Activated CD8-positive, alpha-beta memory T cell treated with anti-CD3 and anti-CD28 coated beads, Interleukin-2, amount 50 U/mL, for 1 hour (primary cell): ENCODE results near the gene FAM120B.

Experiments
- DNase-seq: peaks from one replicate; pipeline ENCODE4 v3.0.0-alpha.2; 2020; ENCODE audit errors: extremely low read depth

Gene FAM120B

DNA sequence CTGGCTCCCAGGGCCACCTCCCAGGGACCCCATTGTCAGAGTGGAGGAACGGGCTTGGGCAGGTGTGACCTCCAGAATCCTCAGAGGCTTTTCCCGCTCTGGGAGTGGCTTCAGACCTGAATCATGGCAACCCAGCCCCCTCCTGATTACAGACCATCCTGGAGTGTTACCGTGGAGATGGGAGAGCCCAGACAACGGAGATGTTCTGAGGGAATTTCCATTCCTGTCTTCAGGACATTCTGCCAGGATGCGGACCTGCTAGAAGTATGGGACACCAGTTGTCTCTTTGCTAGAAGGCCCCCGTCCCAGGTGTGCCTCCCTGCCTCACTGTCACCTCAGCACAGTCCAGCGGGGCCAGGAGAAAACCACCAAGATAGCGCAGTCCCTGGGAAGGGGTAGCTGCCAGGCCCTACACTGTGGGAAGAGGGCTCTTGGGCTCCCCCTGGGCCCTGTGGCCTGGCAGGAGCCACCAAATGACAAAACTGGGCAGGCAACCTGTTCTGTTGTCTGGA is 136.6 kb downstream of the FAM120B start:
- DNase-seq, result no peak

DNA sequence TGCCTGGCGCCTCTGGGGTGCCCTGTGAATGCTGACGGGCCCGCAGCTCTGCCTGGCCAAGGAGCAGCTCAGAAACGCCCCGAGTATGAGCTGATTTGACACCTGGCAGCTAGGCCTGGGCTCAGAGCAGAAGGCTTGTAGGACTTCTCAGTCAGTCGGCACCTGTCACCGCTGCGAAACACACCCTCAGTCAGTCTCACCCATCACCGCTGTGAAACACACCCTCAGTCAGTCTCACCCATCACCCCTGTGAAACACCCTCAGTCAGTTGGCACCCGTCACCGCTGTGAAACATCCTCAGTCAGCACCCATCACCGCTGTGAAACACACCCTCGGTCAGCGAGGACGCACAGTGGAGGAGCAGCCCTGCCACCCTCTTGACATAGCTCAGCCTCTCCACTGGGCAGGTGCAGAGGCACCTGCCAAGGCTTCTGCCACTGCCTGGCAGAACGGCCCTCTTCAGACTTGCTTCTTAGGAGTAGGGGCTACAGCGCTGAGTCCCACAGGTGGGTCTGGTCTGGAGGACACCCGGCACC is 137.6 kb downstream of the FAM120B start:
- DNase-seq, result no peak

DNA sequence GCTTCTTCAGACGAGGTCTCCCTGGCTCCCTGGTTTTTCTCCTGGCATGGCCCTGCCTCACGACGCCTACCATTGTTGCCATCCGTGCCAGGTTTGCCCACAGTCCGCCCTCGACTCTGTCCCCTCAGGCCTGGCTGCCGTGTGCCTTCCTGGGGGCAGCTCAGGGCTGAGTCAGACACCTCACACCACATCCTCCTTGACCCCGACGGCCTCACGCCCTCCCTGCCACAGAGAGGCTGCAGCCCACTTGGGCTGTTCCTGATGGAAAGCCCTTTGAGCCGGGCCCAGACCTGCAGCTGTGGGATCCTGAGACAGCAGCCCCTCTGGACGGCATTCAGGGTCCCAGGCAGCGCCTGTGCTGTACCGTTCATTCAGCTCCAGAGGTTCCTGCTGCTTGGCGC is 138.3 kb downstream of the FAM120B start:
- no peak for DNase-seq

DNA sequence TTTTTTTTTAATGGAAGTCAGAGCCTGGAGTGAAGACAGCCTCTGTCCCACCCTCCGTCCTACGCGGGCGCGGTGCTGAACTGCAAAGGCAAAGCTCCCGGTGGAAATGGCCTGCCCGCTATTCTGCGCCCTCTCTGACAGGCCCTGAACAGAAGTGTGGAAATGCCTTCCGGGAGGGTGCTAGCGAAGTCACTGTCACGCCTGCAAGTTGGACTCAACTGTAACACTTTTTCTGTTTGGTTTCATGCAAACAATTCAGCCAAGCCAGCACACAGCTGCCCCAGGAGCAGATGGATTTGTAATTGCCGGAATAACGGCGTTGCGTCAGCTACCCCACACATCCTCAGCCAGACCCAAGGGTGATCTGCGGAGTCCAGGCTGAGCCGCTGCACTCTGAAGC is 138.9 kb downstream of the FAM120B start:
- no peak for DNase-seq

DNA sequence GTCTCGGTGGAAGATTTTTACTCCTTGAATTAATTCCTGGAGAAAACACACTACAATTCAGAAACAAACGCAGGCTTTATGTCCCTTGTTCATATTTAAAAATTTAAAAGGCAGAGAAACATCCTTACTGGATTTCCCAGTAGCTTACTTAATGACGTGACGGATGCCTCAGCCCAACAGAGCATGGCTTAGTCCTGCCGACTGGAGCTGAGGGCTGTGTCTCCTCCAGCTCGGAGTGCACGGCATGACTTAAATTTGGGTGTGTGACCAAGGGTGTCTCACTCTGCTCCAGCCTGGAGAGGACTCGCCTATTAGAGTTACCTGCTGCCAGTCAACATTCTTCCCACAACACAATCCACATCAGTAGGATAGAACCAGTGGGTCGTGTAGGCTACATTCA is 139.4 kb downstream of the FAM120B start:
- no peak for DNase-seq

DNA sequence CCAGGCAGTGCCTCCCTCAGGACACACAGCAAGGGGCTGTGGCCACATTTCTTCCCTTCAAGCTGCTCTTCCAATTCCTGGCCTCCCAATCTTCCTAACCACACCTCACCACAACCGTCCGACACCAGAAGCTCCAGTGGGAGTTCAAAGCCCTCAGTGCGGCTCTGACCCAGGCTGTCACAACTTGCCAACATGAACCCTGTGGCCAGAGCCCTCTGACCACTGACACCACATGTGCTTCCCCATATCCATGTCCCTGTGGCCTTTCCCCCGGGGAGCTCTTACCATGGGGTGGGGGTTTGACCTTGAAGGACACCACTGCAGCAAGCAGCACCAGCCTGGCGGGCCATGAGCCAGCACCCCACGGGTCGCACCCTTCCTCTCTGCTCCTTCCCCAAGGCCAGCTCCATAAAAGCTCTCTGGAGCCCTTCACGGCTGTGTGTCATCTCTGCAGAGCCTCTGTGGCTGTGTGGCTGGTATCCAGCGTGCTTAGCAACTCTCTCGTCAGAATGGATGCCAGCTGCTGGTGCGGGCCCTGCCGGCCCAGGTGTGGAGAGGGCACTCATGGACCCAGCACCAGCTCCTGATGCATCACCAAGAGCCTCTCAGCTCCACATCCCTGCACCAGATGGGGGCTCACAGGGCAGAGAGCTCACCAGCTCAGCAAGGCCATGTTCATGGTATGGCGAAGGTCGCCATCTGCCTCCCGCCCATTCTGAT is 140.4 kb downstream of the FAM120B start:
- no peak for DNase-seq

DNA sequence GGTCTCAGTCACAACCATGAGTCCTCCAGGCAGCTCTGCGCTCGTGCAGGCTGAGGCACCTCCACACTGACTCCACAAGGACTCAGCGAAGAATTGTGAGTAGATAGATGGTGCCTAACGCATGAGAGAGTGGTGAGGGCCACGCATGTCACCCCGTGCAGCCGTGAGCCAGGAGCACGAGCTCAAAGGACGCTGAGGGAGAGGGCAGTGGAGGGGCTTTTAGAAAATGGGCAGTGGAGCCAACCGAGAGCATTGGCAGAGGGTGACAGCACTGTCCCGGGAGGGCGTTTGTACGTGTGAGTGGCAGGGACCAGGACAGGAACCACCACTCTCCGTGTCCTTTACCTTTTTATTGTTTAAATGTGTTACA is 141.0 kb downstream of the FAM120B start:
- no peak for DNase-seq

DNA sequence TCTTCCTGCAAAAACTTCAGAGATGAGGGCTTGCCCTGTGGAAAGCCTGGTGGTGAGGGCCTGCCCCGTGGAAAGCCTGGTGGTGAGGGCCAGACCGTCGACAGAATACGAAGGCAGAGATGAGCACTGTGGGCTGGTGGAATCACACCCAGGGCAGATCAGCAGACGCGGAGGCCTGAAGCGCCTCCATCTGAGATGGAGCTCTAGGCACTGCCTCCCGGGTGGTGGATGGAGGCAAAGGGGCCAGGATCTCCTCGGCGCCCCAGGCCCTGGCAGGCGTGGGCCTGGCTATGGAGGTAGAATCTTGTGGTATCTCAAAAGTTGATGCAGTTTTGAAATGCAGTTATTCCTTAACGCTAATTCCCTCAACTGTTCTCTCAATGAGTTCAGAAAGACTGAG is 141.8 kb downstream of the FAM120B start:
- no peak for DNase-seq

DNA sequence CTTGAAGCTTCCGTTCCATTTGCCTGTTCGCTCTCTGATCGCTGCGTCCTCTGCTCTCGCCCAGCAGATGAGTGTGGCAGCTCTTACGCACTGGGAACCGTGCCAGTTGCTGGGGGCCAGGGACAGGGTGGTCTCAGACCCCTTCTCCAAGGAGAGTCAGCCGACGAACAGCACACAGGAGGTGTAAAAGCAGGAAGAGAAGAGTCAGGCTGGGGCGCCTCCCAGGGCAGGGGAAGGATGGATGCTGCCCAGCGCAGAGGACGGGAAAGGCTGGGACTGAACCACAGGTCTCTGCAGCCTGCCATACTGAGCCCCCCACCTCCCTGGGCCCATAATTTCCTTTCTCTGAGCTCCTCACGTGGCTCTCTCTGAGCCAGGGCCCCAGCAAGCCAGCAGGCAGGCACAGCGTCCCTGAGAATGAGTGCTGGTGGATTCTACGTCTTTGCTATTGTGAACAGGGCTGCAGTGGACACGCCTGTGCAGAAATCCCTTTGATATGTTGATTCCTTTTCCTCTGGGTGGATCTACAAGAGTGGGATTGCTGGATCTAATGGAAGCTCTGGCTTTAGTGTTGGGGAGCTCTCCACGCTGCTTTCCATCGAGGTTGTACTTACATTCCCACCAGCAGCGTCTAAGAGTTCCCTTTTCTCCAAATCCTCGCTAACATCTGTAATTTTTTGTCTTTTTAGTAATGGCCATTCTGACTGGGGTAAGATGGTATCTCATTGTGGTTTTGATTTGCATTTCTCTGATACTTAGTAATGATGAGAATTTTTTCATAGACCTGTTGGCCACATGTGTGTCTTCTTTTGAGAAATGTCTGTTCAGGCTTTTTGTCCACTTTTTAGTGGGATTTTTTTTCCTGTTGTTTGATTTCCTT is 142.4 kb downstream of the FAM120B start:
- no peak for DNase-seq

DNA sequence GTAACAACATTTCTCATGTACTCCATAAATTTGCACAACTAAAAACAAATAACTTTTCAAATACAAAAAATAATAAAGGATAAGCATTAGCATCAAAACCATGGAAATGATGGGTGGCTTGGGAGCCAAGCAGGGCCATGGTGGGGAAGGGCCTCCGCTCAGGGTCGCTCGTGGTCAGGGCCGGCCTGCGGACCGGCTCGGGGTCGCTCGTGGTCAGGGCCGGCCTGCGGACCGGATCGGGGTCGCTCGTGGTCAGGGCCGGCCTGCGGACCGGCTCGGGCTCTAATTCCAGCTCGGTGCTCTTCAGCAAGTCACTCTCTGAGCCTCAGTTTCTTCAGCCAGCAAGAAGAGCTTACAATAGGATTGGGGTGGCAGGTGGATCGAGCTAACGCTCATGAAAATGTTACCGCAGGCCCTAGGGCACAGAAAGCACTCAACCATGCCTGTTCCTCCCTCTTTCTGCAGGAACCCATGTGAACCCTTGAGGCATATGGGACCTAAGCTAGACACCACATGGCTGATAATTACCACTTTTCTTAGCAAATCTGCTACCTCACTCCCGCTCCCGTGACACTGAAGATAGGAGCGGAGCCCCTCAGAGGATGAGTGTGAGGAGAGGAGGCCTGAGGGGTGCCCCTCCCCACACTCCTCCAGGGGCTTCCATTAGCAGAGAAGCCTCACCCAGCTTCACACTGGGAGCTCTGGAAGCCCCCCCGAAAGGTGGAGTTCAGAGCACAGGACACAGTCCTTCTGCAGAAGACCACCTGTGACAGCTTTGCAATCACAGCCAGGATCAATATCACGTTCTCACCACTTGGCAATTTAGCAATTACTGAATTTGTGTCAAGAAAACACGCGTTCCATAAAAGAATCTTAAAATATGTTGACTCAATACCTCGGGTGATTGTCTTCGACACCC is 143.5 kb downstream of the FAM120B start:
- DNase-seq, result no peak

DNA sequence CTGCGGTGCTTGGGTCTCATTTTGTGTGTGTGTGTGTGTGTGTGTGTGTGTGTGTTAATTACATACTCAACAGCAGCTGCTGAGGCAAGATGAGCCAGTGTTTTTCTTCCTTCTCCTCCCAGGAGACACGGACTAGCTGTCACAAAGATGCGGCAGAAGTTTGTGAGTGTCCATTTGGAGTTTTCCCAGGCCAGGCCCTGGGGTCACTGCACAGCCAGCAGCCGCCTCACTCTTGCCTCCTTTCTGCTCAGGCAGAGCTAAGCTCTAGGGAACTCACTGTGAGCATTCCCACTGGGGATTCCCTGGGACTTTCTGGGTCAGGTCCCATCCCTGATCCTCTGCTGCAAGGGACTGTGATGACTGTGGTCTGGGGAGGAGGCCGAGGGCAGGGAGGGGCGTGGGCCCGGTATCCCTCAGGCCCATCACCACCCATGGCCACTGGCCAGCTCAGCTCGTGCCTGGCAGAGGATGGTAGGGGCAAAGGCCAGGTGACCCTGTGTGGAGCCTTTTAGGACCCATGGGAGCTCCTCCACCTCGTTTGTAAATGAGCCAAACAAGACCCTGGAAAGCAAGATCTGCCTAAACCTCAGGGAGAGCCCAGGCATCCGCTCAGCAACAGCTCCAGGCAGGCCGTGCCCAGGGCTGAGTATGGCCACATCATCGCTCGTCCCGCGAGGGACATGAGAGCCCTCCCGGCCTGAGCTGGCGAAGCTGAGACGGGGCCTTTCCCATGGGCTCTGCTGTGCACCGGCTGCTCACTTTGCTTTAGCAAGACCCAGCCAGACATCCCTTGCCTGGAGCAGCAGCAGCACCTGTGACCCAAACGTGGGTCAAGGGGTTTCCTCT is 144.6 kb downstream of the FAM120B start:
- no peak for DNase-seq

DNA sequence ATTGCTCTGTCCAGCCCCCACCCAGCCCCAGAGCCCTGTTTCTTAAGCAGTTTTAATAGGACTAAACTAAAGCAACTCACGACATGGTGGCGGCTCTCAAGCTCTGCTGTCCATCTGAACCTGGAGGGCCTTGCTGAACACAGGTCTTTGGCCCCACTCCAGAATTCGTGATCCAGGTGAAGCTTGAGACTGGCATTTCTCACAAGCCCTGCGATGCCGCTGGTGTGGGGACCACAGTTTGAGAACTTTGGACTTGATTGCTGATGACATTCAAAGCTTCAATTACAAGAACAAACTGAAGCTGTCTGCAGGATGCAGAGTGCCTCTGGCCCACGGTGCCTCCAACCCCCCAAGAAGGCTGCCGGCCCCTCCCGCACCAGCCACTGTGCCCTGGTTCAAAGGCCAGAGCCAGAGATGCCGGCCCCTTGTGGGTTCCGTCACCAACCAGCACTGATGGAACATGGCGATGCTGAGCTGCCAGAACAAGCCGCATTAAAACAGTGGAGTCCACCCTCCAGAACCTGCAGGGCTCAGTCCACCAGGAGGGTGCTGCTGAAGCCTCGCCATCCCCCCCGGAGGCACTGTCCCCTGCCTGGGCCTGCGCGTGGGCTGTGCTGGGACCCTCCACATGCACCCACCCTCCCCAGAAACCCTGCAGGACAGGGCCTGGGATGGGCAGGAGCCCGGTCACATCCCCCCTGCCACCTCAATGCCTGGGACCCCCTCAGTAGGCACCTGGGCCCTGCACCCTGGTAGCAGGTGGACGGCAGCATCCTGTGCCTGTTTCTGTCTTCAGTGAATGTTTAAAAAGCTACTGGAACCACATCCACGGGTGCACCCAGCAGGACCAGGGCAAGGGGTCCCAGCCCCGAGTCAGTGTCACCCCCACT is 145.4 kb downstream of the FAM120B start:
- DNase-seq, result no peak

DNA sequence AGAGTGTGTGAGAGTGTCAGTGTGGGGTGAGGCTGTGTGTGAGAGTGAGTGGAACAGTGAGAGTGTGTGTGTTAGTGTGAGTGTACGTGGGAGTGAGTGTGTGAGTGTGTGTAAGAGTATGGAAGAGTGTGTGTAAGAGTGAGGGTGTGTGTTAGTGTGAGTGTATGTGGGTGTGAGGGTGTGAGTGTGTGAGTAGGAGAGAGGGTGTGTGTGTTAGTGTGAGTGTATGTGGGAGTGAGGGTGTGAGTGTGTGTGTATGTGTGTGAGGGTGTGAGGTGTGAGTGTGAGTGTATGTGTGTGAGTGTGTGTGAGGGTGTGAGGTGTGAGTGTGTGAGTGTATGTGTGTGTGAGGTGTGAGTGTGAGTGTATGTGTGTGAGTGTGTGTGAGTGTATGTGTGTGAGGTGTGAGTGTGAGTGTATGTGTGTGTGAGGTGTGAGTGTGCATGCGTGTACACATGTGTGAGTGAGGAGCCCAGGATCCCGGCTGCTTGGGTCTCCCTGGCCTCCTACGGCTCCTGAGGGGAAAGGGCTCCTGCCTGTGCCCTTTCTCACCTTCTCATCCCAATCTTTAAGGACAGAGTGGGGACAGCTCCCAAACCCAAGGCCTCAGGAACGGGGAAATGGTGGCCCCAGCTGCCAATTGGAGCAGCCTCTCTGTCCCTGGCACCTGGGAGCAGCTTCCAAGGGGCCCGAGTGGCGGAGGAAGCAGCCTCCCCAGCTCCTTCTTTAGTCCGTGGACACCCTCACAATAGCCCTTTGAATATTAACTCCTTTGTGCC is 146.4 kb downstream of the FAM120B start:
- DNase-seq, result no peak

DNA sequence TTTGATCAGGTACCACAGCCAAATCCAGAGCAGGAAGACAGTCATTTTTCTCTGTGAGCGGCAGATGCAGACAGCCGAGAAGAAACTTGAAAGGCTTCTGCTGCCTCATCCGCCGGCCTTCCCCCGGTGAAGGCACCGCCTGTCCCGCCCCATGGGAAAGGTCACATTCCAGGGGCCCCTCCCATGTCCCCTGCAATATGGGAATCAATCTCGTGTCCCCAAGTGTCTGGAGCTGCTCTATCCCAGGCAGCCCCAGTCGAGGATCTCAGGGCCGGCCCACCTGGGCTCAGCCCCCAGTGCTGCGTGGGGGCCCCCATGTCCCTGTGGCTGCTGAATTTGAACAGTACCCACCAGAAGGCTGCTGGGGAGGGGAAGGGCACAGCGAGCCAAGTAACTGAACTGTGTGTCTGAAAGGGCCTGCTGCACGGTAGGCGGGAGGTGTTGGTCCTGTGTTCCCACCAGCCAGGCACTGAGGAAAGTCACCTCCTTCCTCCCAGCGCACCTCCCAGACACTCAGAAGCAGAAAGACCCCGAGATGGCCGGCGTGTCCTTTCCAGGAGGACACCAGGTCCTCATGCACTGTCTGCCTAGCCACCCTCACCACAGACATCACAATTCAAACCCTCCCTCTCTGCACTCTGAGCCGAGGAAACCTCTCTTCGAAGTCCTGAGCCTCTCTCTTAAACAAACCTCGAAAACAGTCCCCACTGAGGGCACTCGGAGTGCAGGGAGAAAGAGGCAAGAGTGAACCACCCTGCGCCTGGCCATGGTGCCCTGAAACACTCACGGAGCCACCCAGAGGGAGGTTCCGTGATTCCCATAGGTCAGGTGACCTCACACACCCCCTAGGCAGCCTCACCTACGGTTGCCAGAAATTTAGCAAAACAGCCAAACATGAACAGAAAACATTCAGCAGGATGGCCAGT is 147.3 kb downstream of the FAM120B start:
- no peak for DNase-seq

DNA sequence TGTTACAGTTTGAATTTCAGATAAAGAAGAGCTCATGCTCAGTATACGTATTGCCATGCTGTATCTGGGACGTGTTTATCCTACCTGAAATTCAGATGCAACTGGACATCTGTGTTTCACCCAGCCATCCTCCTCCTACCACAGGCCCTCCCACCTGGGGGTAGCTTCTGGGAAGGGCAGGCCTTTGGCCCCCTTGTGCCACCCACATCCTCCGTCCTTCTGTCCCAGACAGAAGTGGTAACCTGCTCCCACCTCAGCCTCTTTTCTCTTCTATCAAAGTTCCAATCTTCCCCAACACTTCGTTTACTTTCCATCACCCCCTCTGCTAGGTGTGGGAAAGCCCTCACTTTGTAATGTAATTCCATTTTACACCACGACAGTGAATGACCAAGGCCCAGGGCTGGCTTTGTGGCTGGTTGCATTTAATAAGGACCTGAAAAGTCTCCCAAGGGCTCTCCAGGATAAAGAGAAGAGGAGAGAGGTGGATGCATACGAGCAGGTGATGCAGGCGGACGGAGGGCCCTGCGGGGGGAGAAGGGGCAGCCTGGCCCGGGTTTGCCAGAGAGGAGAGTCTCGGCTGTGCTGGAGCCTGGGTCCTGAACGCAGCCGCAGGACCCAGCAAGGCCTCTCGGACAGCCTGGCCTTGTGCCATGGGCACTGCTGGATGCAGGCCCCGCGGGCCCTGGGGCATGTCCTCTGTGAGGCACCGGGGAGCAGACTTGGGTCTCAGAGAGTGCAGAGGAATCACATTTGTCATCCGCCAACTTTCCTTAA is 148.1 kb downstream of the FAM120B start:
- DNase-seq, result no peak

DNA sequence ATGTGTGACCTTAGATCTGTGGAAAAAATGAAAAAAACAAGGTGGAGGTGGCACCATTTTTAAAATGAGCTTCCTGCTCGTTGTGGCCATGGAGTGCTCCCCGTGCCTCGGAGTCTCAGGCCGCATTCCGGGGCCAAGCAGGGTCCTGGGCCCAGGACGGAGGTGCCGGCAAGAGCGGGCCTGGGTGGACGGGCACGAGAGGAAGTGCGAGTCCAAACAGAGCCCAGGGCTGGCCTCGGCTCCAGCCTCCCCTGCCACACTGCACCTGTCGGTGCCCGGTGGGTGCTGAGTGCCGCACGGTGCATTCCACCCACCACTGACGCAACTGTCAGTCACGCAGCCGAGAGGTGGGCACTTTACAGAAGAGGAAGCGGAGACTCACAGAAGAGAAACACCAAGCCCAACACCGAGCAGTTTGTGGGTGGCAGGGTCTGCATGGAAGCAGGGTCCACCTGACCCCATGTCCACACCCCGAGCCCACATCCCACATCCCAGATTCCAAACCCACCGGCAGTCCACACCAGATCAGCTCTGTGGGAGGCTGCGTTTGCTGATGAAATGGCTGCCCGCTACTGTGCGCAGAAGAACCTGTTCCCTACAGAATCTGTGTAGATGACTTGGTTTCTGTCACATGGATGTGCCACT is 148.9 kb downstream of the FAM120B start:
- DNase-seq, result no peak

DNA sequence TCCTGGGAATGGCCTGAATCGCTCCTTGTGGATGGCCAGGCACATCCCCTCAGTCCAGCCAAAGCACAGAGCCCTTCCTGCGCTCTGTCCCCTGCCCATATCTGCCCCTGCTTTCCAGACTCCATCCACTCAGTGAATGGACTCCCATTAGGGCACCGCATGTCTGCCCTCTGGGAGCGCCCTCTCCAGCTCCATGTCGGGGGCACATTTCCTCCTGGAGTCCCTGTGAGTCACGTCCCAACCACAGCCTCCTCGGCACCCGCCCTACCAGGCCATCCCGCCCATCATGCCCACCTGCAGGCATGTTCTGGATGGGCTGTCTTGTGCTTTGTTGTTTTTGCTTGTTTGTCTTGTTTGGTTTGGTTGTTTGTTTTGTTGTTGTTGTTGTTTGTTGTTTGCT is 149.8 kb downstream of the FAM120B start:
- no peak for DNase-seq
